Liver (tissue), 9 donors: ENCODE results near the gene MTARC2. TPM values are rescaled to one million over a fixed set of nuclear protein-coding genes. Genes with fewer than 3 reads are reported as not detected.

Experiments used
- DNase-seq: peaks from one replicate; pipeline ENCODE4 v3.0.0-alpha.2; 2017; ENCODE audit warnings: low spot score
- H3K27ac ChIP-seq, 2 donors: one replicate each; pipeline ENCODE4 v1.7.0; 2013; ENCODE audit warnings: inconsistent platforms in 2 of 2, low read length in 2 of 2, control low read depth in 1 of 2, low read depth in 1 of 2, mild to moderate bottlenecking in 1 of 2
- H3K27me3 ChIP-seq, 4 donors: one replicate each; pipeline versions ENCODE4 v1.6.1 to v1.7.0; 2013; ENCODE audit warnings: low read length in 3 of 4, inconsistent platforms in 1 of 4, mild to moderate bottlenecking in 1 of 4, moderate library complexity in 1 of 4; ENCODE audit not compliant: control insufficient read depth in 4 of 4, insufficient read depth in 4 of 4
- H3K36me3 ChIP-seq, 4 donors: one replicate each; pipeline versions ENCODE4 v1.6.1 to v1.7.0; 2013; ENCODE audit warnings: low read length in 3 of 4, mild to moderate bottlenecking in 3 of 4, low read depth in 1 of 4, moderate library complexity in 1 of 4; ENCODE audit not compliant: control insufficient read depth in 4 of 4, insufficient read depth in 3 of 4
- H3K4me1 ChIP-seq, 4 donors: one replicate each; pipeline versions ENCODE4 v1.6.1 to v1.7.0; 2013; ENCODE audit warnings: low read length in 3 of 4, mild to moderate bottlenecking in 3 of 4, moderate library complexity in 1 of 4; ENCODE audit not compliant: control insufficient read depth in 4 of 4, insufficient read depth in 4 of 4
- H3K4me3 ChIP-seq, 3 donors: one replicate each; pipeline versions ENCODE4 v1.6.1 to v1.7.0; 2013; ENCODE audit warnings: low read length in 3 of 3, control low read depth in 1 of 3, low read depth in 1 of 3, mild to moderate bottlenecking in 1 of 3
- H3K9ac ChIP-seq, 2 donors: one replicate each; pipeline ENCODE4 v1.7.0; 2013; ENCODE audit warnings: low read length in 2 of 2, mild to moderate bottlenecking in 2 of 2, moderate library complexity in 2 of 2, control low read depth in 1 of 2, low read depth in 1 of 2
- H3K9me3 ChIP-seq, 4 donors: one replicate each; pipeline versions ENCODE4 v1.6.1 to v1.7.0; 2013; ENCODE audit warnings: low read length in 3 of 4; ENCODE audit not compliant: control insufficient read depth in 4 of 4
- ATF3 ChIP-seq: IDR thresholded peaks from 2 replicates; pipeline ENCODE4 v1.6.1; 2016; ENCODE audit warnings: antibody characterized with exemption
- CTCF ChIP-seq: fragments of 150-350 bp; IDR thresholded peaks from 2 replicates; pipeline ENCODE4 v1.5.1; 2017; ENCODE audit warnings: improper control_type of control experiment, low read depth, low read length; ENCODE audit not compliant: missing input control
- EGR1 ChIP-seq, 2 donors: IDR thresholded peaks; 2 replicates each; pipeline ENCODE4 v1.6.1; 2016 to 2018; ENCODE audit warnings: antibody characterized with exemption in 2 of 2, low read depth in 2 of 2
- FOXA1 ChIP-seq: IDR thresholded peaks from 2 replicates; pipeline ENCODE4 v1.6.1; 2016; ENCODE audit warnings: antibody characterized with exemption
- FOXA2 ChIP-seq: IDR thresholded peaks from 2 replicates; pipeline ENCODE4 v1.6.1; 2016; ENCODE audit warnings: antibody characterized with exemption
- GABPA ChIP-seq, 2 donors: IDR thresholded peaks in 1 of 2; conservative IDR thresholded peaks in 1 of 2; 2 replicates each; pipeline ENCODE4 v1.6.1; 2016; ENCODE audit warnings: antibody characterized with exemption in 2 of 2, mild to moderate bottlenecking in 1 of 2, moderate library complexity in 1 of 2
- HNF4A ChIP-seq, 2 donors: conservative IDR thresholded peaks; 2 replicates each; pipeline ENCODE4 v1.6.1; 2016; ENCODE audit warnings: antibody characterized with exemption in 2 of 2, mild to moderate bottlenecking in 2 of 2
- HNF4G ChIP-seq: IDR thresholded peaks from 2 replicates; pipeline ENCODE4 v1.6.1; 2016; ENCODE audit warnings: antibody characterized with exemption
- JUND ChIP-seq, 2 donors: IDR thresholded peaks; 2 replicates each; pipeline ENCODE4 v1.6.1; 2016; ENCODE audit warnings: antibody characterized with exemption in 2 of 2
- MAX ChIP-seq: IDR thresholded peaks from 2 replicates; pipeline ENCODE4 v1.6.1; 2016; ENCODE audit warnings: antibody characterized with exemption
- NR2F2 ChIP-seq: IDR thresholded peaks from 2 replicates; pipeline ENCODE4 v1.6.1; 2016; ENCODE audit warnings: antibody characterized with exemption
- RAD21 ChIP-seq, 2 donors: IDR thresholded peaks; 2 replicates each; pipeline ENCODE4 v1.6.1; 2016; ENCODE audit warnings: antibody characterized with exemption in 2 of 2, mild to moderate bottlenecking in 2 of 2
- REST ChIP-seq: IDR thresholded peaks from 2 replicates; pipeline ENCODE4 v1.6.1; 2016; ENCODE audit warnings: antibody characterized with exemption, mild to moderate bottlenecking
- RXRA ChIP-seq, 2 donors: IDR thresholded peaks; 2 replicates each; pipeline ENCODE4 v1.6.1; 2017 to 2018; ENCODE audit warnings: antibody characterized with exemption in 2 of 2, mild to moderate bottlenecking in 1 of 2
- SP1 ChIP-seq: IDR thresholded peaks from 2 replicates; pipeline ENCODE4 v1.6.1; 2018; ENCODE audit warnings: antibody characterized with exemption, mild to moderate bottlenecking
- TAF1 ChIP-seq: conservative IDR thresholded peaks from 2 replicates; pipeline ENCODE4 v1.6.1; 2016; ENCODE audit warnings: antibody characterized with exemption, mild to moderate bottlenecking
- YY1 ChIP-seq: IDR thresholded peaks from 2 replicates; pipeline ENCODE4 v1.6.1; 2016; ENCODE audit warnings: antibody characterized with exemption, mild to moderate bottlenecking
- ZBTB33 ChIP-seq: IDR thresholded peaks from 2 replicates; pipeline ENCODE4 v1.6.1; 2016; ENCODE audit warnings: antibody characterized with exemption
- WGBS: extraction: QIAGEN DNeasy Blood & Tissue Kit; methylation state at CpG from one replicate; pipeline ENCODE4 v1.1.7; 2013; 5-methylcytosine and 5-hydroxymethylcytosine counted together
- polyA plus RNA-seq, 2 donors: library from polyadenylated mRNA; stranded (reverse) in 1 of 2; unstranded in 1 of 2; fragments of 200-250 nt in 1 of 2; fragments of >200 nt in 1 of 2; fragmentation: Nextera tagmentation in 1 of 2; extraction: Ambion mirVana in 1 of 2; gene quantifications; one replicate each; pipeline versions ENCODE4 v1.2.1 to v1.2.3, GENCODE V29; 2013 to 2015
- total RNA-seq, 2 donors: library from RNA; depleted of rRNA; stranded (reverse); fragments of >200 nt; gene quantifications; one replicate each; pipeline ENCODE4 v1.2.3, GENCODE V29; 2014
- donor health status: healthy.
- donor health status: healthy.
- donor health status: healthy.
- donor health status: healthy.
- donor health status: healthy.

Gene MTARC2
- total and polyA plus RNA-seq, 4 donors: 24.9 to 96.1 (median 71.4) TPM

- WGBS: 95% methylated on average over 3 of the region's 3 CpGs
- H3K9me3 ChIP-seq: no peaks in the 10 kb centered on the region
- no peak overlapping the region for H3K4me3 ChIP-seq
- no peaks in the 10 kb centered on the region for H3K27me3 ChIP-seq
- TF ChIP-seq ZBTB33: no peak
- TF ChIP-seq NR2F2: no peak
- no peak for TF ChIP-seq HNF4G
- TF ChIP-seq RXRA (IDR thresholded peaks at IDR 0.05): no peak
- no peak for TF ChIP-seq JUND (IDR thresholded peaks at IDR 0.05)
- TF ChIP-seq ATF3: no peak
- TF ChIP-seq MAX: no peak
- TF ChIP-seq FOXA2: no peak
- no peak for TF ChIP-seq CTCF
- no peak for TF ChIP-seq HNF4A (conservative IDR thresholded peaks at IDR 0.05)
- no peak for TF ChIP-seq TAF1
- no peak for TF ChIP-seq YY1
- no peak for TF ChIP-seq SP1
- no peak for TF ChIP-seq RAD21 (IDR thresholded peaks at IDR 0.05)
- no peak for TF ChIP-seq FOXA1
- TF ChIP-seq GABPA (IDR thresholded peaks at IDR 0.05 in 1 of 2, conservative IDR thresholded peaks at IDR 0.05 in 1 of 2): no peak
- no peak for TF ChIP-seq EGR1 (IDR thresholded peaks at IDR 0.05; ENCODE audit: low read depth in 2 of 2)
- TF ChIP-seq REST: no peak
- H3K9ac ChIP-seq: no peak overlapping the region
- DNase-seq: no peak
- H3K36me3 ChIP-seq: no peaks in the 10 kb centered on the region
- H3K4me1 ChIP-seq: peaks cover 1 to 28% (median 18%) of the 10 kb centered on the region in 4 donors
- H3K27ac ChIP-seq: no peak overlapping the region
Measured at GRCh38 chr1:220742520-220742919, 5.6 kb upstream of the MTARC2 start.
